ENCODE results near the gene RNF220.

The RNF220 gene

GRCh38 chr1:44636083-44636687 is 231.1 kb downstream of the RNF220 start:
- no peak overlapping the region for H3K4me3 ChIP-seq (replicated peaks; ENCODE audit: low read depth, low read length)
- DNase-seq (ENCODE audit: extremely low read depth, low read depth), result no peak
- TF ChIP-seq CTCF (IDR thresholded peaks at IDR 0.05; ENCODE audit: low read depth, low read length, missing control alignments), result no peak

GRCh38 chr1:44636688-44637598 is 231.9 kb downstream of the RNF220 start:
- peak; percentile 55 for DNase-seq (ENCODE audit: extremely low read depth, low read depth)
- H3K4me3 ChIP-seq (replicated peaks; ENCODE audit: low read depth, low read length), result no peak overlapping the region
- no peak for TF ChIP-seq CTCF (IDR thresholded peaks at IDR 0.05; ENCODE audit: low read depth, low read length, missing control alignments)

GRCh38 chr1:44637702-44638411 is 232.8 kb downstream of the RNF220 start:
- DNase-seq (ENCODE audit: extremely low read depth, low read depth), result no peak
- H3K4me3 ChIP-seq (replicated peaks; ENCODE audit: low read depth, low read length), result no peak overlapping the region
- no peak for TF ChIP-seq CTCF (IDR thresholded peaks at IDR 0.05; ENCODE audit: low read depth, low read length, missing control alignments)

GRCh38 chr1:44640200-44640853 is 235.3 kb downstream of the RNF220 start:
- no peak for TF ChIP-seq CTCF (IDR thresholded peaks at IDR 0.05; ENCODE audit: low read depth, low read length, missing control alignments)
- DNase-seq (ENCODE audit: extremely low read depth, low read depth), result no peak
- H3K4me3 ChIP-seq (replicated peaks; ENCODE audit: low read depth, low read length), result no peak overlapping the region

GRCh38 chr1:44641126-44642102 is 236.4 kb downstream of the RNF220 start:
- DNase-seq (ENCODE audit: extremely low read depth, low read depth), result no peak
- no peak overlapping the region for H3K4me3 ChIP-seq (replicated peaks; ENCODE audit: low read depth, low read length)
- no peak for TF ChIP-seq CTCF (IDR thresholded peaks at IDR 0.05; ENCODE audit: low read depth, low read length, missing control alignments)

Data from HFF-Myc (cell line).